IMR-90 (cell line): ENCODE measurements around the gene CERK.

Experiments used
- CEBPB ChIP-seq: IDR thresholded peaks from 2 replicates; pipeline ENCODE4 v1.6.1; 2012; ENCODE audit warnings: low read depth, low read length, improper control_type of control experiment
- CTCF ChIP-seq: conservative IDR thresholded peaks from 2 replicates; pipeline ENCODE4 v1.5.1; 2012; ENCODE audit warnings: mild to moderate bottlenecking, low read depth, low read length, improper control_type of control experiment
- ELK1 ChIP-seq: fragments of 150-350 bp; IDR thresholded peaks from 2 replicates; pipeline ENCODE4 v1.6.1; 2016; ENCODE audit warnings: low read depth, mild to moderate bottlenecking, low read length, moderate library complexity, borderline replicate concordance
- MAFK ChIP-seq: IDR thresholded peaks from 2 replicates; pipeline ENCODE4 v1.6.1; 2012; ENCODE audit warnings: low read depth, low read length, improper control_type of control experiment
- MAZ ChIP-seq: IDR thresholded peaks from 2 replicates; pipeline ENCODE4 v1.6.1; 2012; ENCODE audit warnings: low read depth, mild to moderate bottlenecking, low read length, improper control_type of control experiment, moderate library complexity, borderline replicate concordance
- NFE2L2 ChIP-seq: fragments of 150-350 bp; IDR thresholded peaks from 2 replicates; pipeline ENCODE4 v1.6.1; 2016; ENCODE audit warnings: low read depth, mild to moderate bottlenecking, low read length
- POLR2A ChIP-seq: IDR thresholded peaks from 2 replicates; pipeline ENCODE4 v1.6.1; 2012; ENCODE audit warnings: mild to moderate bottlenecking, low read depth, low read length
- RAD21 ChIP-seq: IDR thresholded peaks from 2 replicates; pipeline ENCODE4 v1.6.1; 2012; ENCODE audit warnings: low read length, improper control_type of control experiment
- RCOR1 ChIP-seq: IDR thresholded peaks from 2 replicates; pipeline ENCODE4 v1.6.1; 2012; ENCODE audit warnings: mild to moderate bottlenecking, low read length, improper control_type of control experiment; ENCODE audit not compliant: insufficient replicate concordance
- RFX5 ChIP-seq: IDR thresholded peaks from 2 replicates; pipeline ENCODE4 v1.8.0; 2012; ENCODE audit warnings: low read depth, mild to moderate bottlenecking, low read length, moderate library complexity
- SMC3 ChIP-seq: fragments of 150-350 bp; IDR thresholded peaks from 2 replicates; pipeline ENCODE4 v1.6.1; 2016; ENCODE audit warnings: low read depth, mild to moderate bottlenecking, antibody characterized with exemption, low read length, moderate library complexity
- USF2 ChIP-seq: fragments of 150-350 bp; IDR thresholded peaks from 2 replicates; pipeline ENCODE4 v1.6.1; 2017; ENCODE audit warnings: mild to moderate bottlenecking, antibody characterized with exemption, low read length, low read depth

- TF ChIP-seq USF2 (no peak), POLR2A (no peak), CTCF (no peak), ELK1 (no peak), RAD21 (no peak), RCOR1 (no peak), MAZ (no peak), MAFK (no peak), RFX5 (no peak), SMC3 (no peak), NFE2L2 (no peak), CEBPB (no peak)
These were observed 86.7 kb downstream of the CERK start for GRCh38 chr22:46651316-46651715.
